ENCODE data around the gene RAPGEF1. TPM values are rescaled to one million over a fixed set of nuclear protein-coding genes. Genes with fewer than 3 reads are reported as not detected.

RAPGEF1 gene
- total and polyA plus RNA-seq, 2 experiments from 2014 or later: 26.2 to 29.7 TPM

DNA sequence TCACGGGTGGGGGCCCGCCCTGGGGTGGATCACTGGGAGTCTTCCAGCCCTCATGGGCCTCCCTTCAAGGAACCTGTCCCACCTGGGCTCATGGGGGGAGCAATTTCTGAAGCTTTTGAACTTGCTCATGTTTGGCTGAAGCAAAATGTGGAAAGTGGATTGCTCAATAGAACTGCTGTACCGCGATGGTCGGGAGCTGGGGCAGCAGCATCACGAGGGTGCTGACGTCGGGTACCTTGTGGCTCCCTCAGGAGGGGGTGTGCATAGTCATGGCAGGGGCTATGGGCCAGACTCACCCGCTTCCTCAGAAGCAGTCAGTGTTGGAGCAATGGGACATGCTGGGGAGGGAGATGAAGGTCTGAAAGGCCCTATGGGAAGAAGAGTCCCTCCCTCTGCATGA is 136.7 kb downstream of the RAPGEF1 start:
- TF ChIP-seq EZH2phosphoT487 (IDR thresholded peaks at IDR 0.05; ENCODE audit: low read depth, severe bottlenecking, unreplicated experiment) (no peak), EZH2 (IDR thresholded peaks at IDR 0.05; ENCODE audit: borderline replicate concordance) (no peak)
- TF ChIP-seq, protein P1, sequence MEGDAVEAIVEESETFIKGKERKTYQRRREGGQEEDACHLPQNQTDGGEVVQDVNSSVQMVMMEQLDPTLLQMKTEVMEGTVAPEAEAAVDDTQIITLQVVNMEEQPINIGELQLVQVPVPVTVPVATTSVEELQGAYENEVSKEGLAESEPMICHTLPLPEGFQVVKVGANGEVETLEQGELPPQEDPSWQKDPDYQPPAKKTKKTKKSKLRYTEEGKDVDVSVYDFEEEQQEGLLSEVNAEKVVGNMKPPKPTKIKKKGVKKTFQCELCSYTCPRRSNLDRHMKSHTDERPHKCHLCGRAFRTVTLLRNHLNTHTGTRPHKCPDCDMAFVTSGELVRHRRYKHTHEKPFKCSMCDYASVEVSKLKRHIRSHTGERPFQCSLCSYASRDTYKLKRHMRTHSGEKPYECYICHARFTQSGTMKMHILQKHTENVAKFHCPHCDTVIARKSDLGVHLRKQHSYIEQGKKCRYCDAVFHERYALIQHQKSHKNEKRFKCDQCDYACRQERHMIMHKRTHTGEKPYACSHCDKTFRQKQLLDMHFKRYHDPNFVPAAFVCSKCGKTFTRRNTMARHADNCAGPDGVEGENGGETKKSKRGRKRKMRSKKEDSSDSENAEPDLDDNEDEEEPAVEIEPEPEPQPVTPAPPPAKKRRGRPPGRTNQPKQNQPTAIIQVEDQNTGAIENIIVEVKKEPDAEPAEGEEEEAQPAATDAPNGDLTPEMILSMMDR (IDR thresholded peaks at IDR 0.05; ENCODE audit: poor library complexity): no peak
- no peaks in the 10 kb centered on the region for H3K9me2 ChIP-seq (replicated peaks; ENCODE audit: insufficient read depth)
- H3K4me2 ChIP-seq: no peak overlapping the region
- H3K36me3 ChIP-seq (replicated peaks; ENCODE audit: insufficient read depth, low read depth): no peaks in the 10 kb centered on the region
- no peak overlapping the region for H2AFZ ChIP-seq
- no peaks in the 10 kb centered on the region for H4K20me1 ChIP-seq (ENCODE audit: insufficient read depth, poor library complexity, severe bottlenecking)
- H3K79me2 ChIP-seq: peaks cover 6% of the 10 kb centered on the region
- H3K4me3 ChIP-seq: no peak overlapping the region
- H3K27ac ChIP-seq: no peak overlapping the region
- WGBS (ENCODE audit: low lambda C conversion rate, missing lambda C conversion rate): 95% methylated on average over 9 of the region's 9 CpGs
- no peak for DNase-seq (ENCODE audit: low spot score)
- H3K4me1 ChIP-seq (ENCODE audit: insufficient read depth): peaks cover 18% of the 10 kb centered on the region
- no peaks in the 10 kb centered on the region for H3K9me3 ChIP-seq (ENCODE audit: low read depth)
- no peaks in the 10 kb centered on the region for H3K27me3 ChIP-seq

DNA sequence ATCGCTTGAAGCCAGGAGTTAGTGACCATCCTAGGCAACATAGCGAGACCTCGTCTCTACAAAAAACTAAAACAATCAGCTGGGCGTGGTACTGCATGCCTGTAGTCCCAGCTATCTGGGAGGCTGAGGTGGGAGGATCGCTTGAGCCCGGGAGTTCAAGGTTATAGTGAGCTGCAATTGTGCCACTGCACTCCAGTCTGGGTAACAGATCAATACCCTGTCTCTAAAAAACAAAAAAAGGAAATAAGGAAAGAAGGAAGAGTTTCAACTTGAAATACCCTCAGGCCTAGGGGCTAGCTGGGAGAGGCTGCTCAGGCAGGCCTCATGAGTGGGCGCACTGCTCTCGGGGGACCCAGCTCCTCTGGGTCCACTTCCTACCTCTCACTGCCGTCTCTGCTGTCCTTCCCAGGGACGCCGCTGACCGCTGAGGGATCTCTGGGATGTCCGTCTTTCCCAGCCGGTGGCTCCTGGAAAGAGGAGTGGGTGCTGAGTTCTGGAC is 138.1 kb downstream of the RAPGEF1 start:
- no peaks in the 10 kb centered on the region for H3K36me3 ChIP-seq (replicated peaks; ENCODE audit: insufficient read depth, low read depth)
- no peaks in the 10 kb centered on the region for H3K9me3 ChIP-seq (ENCODE audit: low read depth)
- H3K79me2 ChIP-seq: no peaks in the 10 kb centered on the region
- H3K4me3 ChIP-seq: no peak overlapping the region
- no peak for DNase-seq (ENCODE audit: low spot score)
- no peaks in the 10 kb centered on the region for H3K9me2 ChIP-seq (replicated peaks; ENCODE audit: insufficient read depth)
- 93% methylated on average over 14 of the region's 14 CpGs for WGBS (ENCODE audit: low lambda C conversion rate, missing lambda C conversion rate)
- H3K4me1 ChIP-seq (ENCODE audit: insufficient read depth): peaks cover 3% of the 10 kb centered on the region
- TF ChIP-seq, protein P1 (IDR thresholded peaks at IDR 0.05; ENCODE audit: poor library complexity): no peak
- TF ChIP-seq EZH2 (IDR thresholded peaks at IDR 0.05; ENCODE audit: borderline replicate concordance) (no peak), EZH2phosphoT487 (IDR thresholded peaks at IDR 0.05; ENCODE audit: low read depth, severe bottlenecking, unreplicated experiment) (no peak)
- H4K20me1 ChIP-seq (ENCODE audit: insufficient read depth, poor library complexity, severe bottlenecking): no peaks in the 10 kb centered on the region
- H3K4me2 ChIP-seq: no peak overlapping the region
- H3K27me3 ChIP-seq: no peaks in the 10 kb centered on the region
- H2AFZ ChIP-seq: no peak overlapping the region
- no peak overlapping the region for H3K27ac ChIP-seq

DNA sequence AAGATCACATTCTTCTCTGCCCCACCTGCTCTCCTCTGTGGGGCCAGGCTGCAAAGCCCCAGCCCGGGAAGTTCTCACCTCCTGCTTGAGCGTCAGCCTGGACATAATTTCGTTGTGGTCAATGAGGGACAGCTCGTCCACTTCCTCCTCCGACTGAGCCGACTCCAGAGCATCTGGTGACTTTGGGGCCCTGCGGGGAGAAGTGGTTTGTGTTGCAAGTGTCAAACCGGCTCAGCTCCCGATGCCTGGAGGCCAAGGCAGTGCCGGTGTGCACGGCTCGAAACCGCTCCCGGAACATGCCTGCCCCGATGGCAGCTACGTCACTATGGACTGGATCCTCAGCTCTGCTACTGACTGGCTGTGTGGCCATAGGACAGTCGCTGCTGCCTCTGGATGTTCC is 141.8 kb downstream of the RAPGEF1 start:
- Histone ChIP-seq H3K36me3 (replicated peaks; ENCODE audit: insufficient read depth, low read depth) (no peaks in the 10 kb centered on the region), H3K4me3 (no peak overlapping the region), H3K4me1 (ENCODE audit: insufficient read depth) (no peaks in the 10 kb centered on the region), H3K9me3 (ENCODE audit: low read depth) (no peaks in the 10 kb centered on the region), H2AFZ (no peak overlapping the region), H3K79me2 (no peaks in the 10 kb centered on the region), H3K4me2 (no peak overlapping the region), H3K27me3 (no peaks in the 10 kb centered on the region), H3K27ac (no peak overlapping the region), H3K9me2 (replicated peaks; ENCODE audit: insufficient read depth) (no peaks in the 10 kb centered on the region), H4K20me1 (ENCODE audit: insufficient read depth, poor library complexity, severe bottlenecking) (no peaks in the 10 kb centered on the region)
- no peak for DNase-seq (ENCODE audit: low spot score)
- WGBS (ENCODE audit: low lambda C conversion rate, missing lambda C conversion rate): 93% methylated on average over 17 of the region's 17 CpGs
- no peak for TF ChIP-seq EZH2phosphoT487 (IDR thresholded peaks at IDR 0.05; ENCODE audit: low read depth, severe bottlenecking, unreplicated experiment)
- TF ChIP-seq EZH2 (IDR thresholded peaks at IDR 0.05; ENCODE audit: borderline replicate concordance): no peak
- TF ChIP-seq, protein P1 (IDR thresholded peaks at IDR 0.05; ENCODE audit: poor library complexity): no peak

DNA sequence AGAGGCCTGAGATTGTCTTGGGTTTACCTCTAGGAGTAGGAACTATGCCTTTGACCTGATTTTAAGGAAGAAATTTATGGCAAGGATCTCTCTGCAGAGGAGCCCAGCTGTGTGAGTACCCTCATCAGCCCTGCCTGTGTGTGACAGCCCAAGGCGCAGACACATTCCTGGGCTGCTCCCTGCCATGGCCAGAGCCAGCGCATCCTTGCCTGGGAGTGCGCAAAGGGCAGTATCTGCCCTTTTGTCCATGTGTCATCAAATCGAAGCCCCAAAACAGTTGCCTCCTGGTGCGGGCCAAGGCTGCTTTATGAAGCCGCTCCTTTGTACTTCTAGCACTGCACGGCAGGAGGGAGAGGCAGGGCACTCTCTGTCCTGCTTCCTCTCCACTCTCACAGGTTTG is 142.6 kb downstream of the RAPGEF1 start:
- H3K27me3 ChIP-seq: no peaks in the 10 kb centered on the region
- DNase-seq (ENCODE audit: low spot score): no peak
- H2AFZ ChIP-seq: no peak overlapping the region
- no peak for TF ChIP-seq EZH2phosphoT487 (IDR thresholded peaks at IDR 0.05; ENCODE audit: low read depth, severe bottlenecking, unreplicated experiment)
- TF ChIP-seq, protein P1 (IDR thresholded peaks at IDR 0.05; ENCODE audit: poor library complexity): no peak
- no peaks in the 10 kb centered on the region for H3K79me2 ChIP-seq
- H3K27ac ChIP-seq: no peak overlapping the region
- H3K36me3 ChIP-seq (replicated peaks; ENCODE audit: insufficient read depth, low read depth): no peaks in the 10 kb centered on the region
- H3K9me3 ChIP-seq (ENCODE audit: low read depth): no peaks in the 10 kb centered on the region
- H3K4me3 ChIP-seq: no peak overlapping the region
- H3K4me2 ChIP-seq: no peak overlapping the region
- no peaks in the 10 kb centered on the region for H3K9me2 ChIP-seq (replicated peaks; ENCODE audit: insufficient read depth)
- no peaks in the 10 kb centered on the region for H3K4me1 ChIP-seq (ENCODE audit: insufficient read depth)
- WGBS (ENCODE audit: low lambda C conversion rate, missing lambda C conversion rate): 95% methylated on average over 7 of the region's 7 CpGs
- H4K20me1 ChIP-seq (ENCODE audit: insufficient read depth, poor library complexity, severe bottlenecking): no peaks in the 10 kb centered on the region

Measured in hepatocyte (in vitro differentiated cells).